IMR-90 (cell line): ENCODE data around the gene PLXNC1. TPM values are rescaled to one million over a fixed set of nuclear protein-coding genes. Genes with fewer than 3 reads are reported as not detected.

Experiments
- ATAC-seq: fragments of 200-7000 bp; cut with Tn5 transposase; 2 replicates; pipeline ENCODE4 v1.9.1; 2020; ENCODE audit warnings: low read depth, mild to moderate bottlenecking, moderate library complexity
- BruUV-seq: library from RNA; stranded (reverse); fragments of 400-500 nt; replicated peaks from 2 replicates; lab custom pipeline; 2021; lab: Mats Ljungman, UMichigan
- CTCF ChIA-PET: fragments of 300-600 bp; formaldehyde crosslinking; extraction: SDS; loops from one replicate; lab custom pipeline; 2021; ENCODE audit warnings: antibody characterized with exemption; lab: Yijun Ruan, JAX
- POLR2A ChIA-PET: fragments of 300-600 bp; sonication (Branson Sonifier 250); formaldehyde crosslinking; loops from one replicate; lab custom pipeline; 2022; ENCODE audit warnings: antibody characterized with exemption; ENCODE audit not compliant: unreplicated experiment; lab: Charles Lee
- DNase-seq: peaks from one replicate; pipeline ENCODE4 v3.0.0; 2013
- H2AFZ ChIP-seq: replicated peaks from 2 replicates; pipeline ENCODE3; 2013; ENCODE audit warnings: low read length, mild to moderate bottlenecking; ENCODE audit not compliant: poor library complexity
- H2AK5ac ChIP-seq: 2 replicates; pipeline ENCODE4 v1.6.1; 2013; ENCODE audit warnings: low read depth, low read length, inconsistent platforms
- H2AK9ac ChIP-seq: replicated peaks from 2 replicates; pipeline ENCODE3; 2013; ENCODE audit warnings: mild to moderate bottlenecking, low read depth, low read length, moderate library complexity; ENCODE audit not compliant: poor library complexity
- H2BK120ac ChIP-seq: 2 replicates; pipeline ENCODE4 v1.6.1; 2013; ENCODE audit warnings: low read depth, low read length, inconsistent platforms
- H2BK15ac ChIP-seq: 3 replicates; pipeline ENCODE4 v1.6.1; 2013; ENCODE audit warnings: low read depth, low read length, inconsistent platforms
- H2BK20ac ChIP-seq: 2 replicates; pipeline ENCODE4 v1.6.1; 2013; ENCODE audit warnings: low read depth, mild to moderate bottlenecking, inconsistent platforms, low read length, moderate library complexity
- H2BK5ac ChIP-seq: 2 replicates; pipeline ENCODE4 v1.6.1; 2013; ENCODE audit warnings: mild to moderate bottlenecking, low read depth, low read length, inconsistent platforms; ENCODE audit not compliant: poor library complexity, severe bottlenecking
- H3K14ac ChIP-seq: replicated peaks from 2 replicates; pipeline ENCODE4 v1.6.1; 2013; ENCODE audit warnings: low read depth, low read length, inconsistent platforms
- H3K18ac ChIP-seq: 2 replicates; pipeline ENCODE4 v1.6.1; 2013; ENCODE audit warnings: low read depth, low read length, control low read depth
- H3K23ac ChIP-seq: 2 replicates; pipeline ENCODE4 v1.6.1; 2013; ENCODE audit warnings: low read depth, low read length, inconsistent platforms
- H3K27ac ChIP-seq: 2 replicates; pipeline ENCODE4 v1.5.1; 2013; ENCODE audit warnings: mild to moderate bottlenecking, control low read depth, low read length; ENCODE audit not compliant: insufficient read depth
- H3K27me3 ChIP-seq: 2 replicates; pipeline ENCODE4 v1.6.1; 2013; ENCODE audit warnings: low read length; ENCODE audit not compliant: control insufficient read depth, insufficient read depth
- H3K36me3 ChIP-seq: 2 replicates; pipeline ENCODE4 v1.6.1; 2013; ENCODE audit warnings: low read length, mixed read lengths; ENCODE audit not compliant: control insufficient read depth, insufficient read depth
- H3K4ac ChIP-seq: 2 replicates; pipeline ENCODE4 v1.6.1; 2013; ENCODE audit warnings: low read depth, low read length, inconsistent platforms
- H3K4me1 ChIP-seq: 2 replicates; pipeline ENCODE4 v1.6.1; 2013; ENCODE audit warnings: low read length, mixed read lengths; ENCODE audit not compliant: control insufficient read depth, insufficient read depth
- H3K4me2 ChIP-seq: 2 replicates; pipeline ENCODE4 v1.6.1; 2013; ENCODE audit warnings: low read depth, mild to moderate bottlenecking, control low read depth, low read length, moderate library complexity
- H3K4me3 ChIP-seq: 2 replicates; pipeline ENCODE4 v1.5.1; 2013; ENCODE audit warnings: low read depth, mild to moderate bottlenecking, control low read depth, low read length, moderate library complexity; ENCODE audit not compliant: insufficient read depth
- H3K56ac ChIP-seq: 2 replicates; pipeline ENCODE4 v1.6.1; 2013; ENCODE audit warnings: low read length, inconsistent platforms; ENCODE audit not compliant: insufficient read depth; ENCODE audit errors: extremely low read depth
- H3K79me1 ChIP-seq, 2 experiments: 2 replicates each; pipeline ENCODE4 v1.6.1; 2013; ENCODE audit warnings: low read length in 2 of 2, inconsistent platforms in 1 of 2, low read depth in 1 of 2
- H3K9ac ChIP-seq: 2 replicates; pipeline ENCODE4 v1.6.1; 2013; ENCODE audit warnings: low read depth, low read length, control low read depth
- H3K9me1 ChIP-seq: 2 replicates; pipeline ENCODE4 v1.6.1; 2013; ENCODE audit warnings: low read length, inconsistent platforms; ENCODE audit not compliant: insufficient read depth
- H3K9me3 ChIP-seq: 2 replicates; pipeline ENCODE4 v1.6.1; 2013; ENCODE audit warnings: low read length; ENCODE audit not compliant: control insufficient read depth, insufficient read depth
- H4K20me1 ChIP-seq: 2 replicates; pipeline ENCODE4 v1.6.1; 2013; ENCODE audit warnings: low read length, inconsistent platforms; ENCODE audit not compliant: insufficient read depth
- H4K5ac ChIP-seq: 2 replicates; pipeline ENCODE4 v1.6.1; 2013; ENCODE audit warnings: mild to moderate bottlenecking, low read depth, low read length, control low read depth
- H4K8ac ChIP-seq, 2 experiments: 2 replicates each; pipeline ENCODE4 v1.6.1; 2013; ENCODE audit warnings: low read depth in 2 of 2, low read length in 2 of 2, control low read depth in 1 of 2, inconsistent platforms in 1 of 2
- H4K91ac ChIP-seq: 2 replicates; pipeline ENCODE4 v1.6.1; 2013; ENCODE audit warnings: low read depth, low read length, inconsistent platforms; ENCODE audit not compliant: insufficient read depth
- BHLHE40 ChIP-seq: fragments of 150-350 bp; IDR thresholded peaks from 2 replicates; pipeline ENCODE4 v1.6.1; 2016; ENCODE audit warnings: mild to moderate bottlenecking, low read depth, low read length
- CEBPB ChIP-seq: IDR thresholded peaks from 2 replicates; pipeline ENCODE4 v1.6.1; 2012; ENCODE audit warnings: low read depth, low read length, improper control_type of control experiment
- ELK1 ChIP-seq: fragments of 150-350 bp; IDR thresholded peaks from 2 replicates; pipeline ENCODE4 v1.6.1; 2016; ENCODE audit warnings: low read depth, mild to moderate bottlenecking, low read length, moderate library complexity, borderline replicate concordance
- FOS ChIP-seq: fragments of 150-350 bp; IDR thresholded peaks from 2 replicates; pipeline ENCODE4 v1.6.1; 2016; ENCODE audit warnings: low read depth, low read length
- MAZ ChIP-seq: IDR thresholded peaks from 2 replicates; pipeline ENCODE4 v1.6.1; 2012; ENCODE audit warnings: low read depth, mild to moderate bottlenecking, low read length, improper control_type of control experiment, moderate library complexity, borderline replicate concordance
- MXI1 ChIP-seq: IDR thresholded peaks from 2 replicates; pipeline ENCODE4 v1.6.1; 2012; ENCODE audit warnings: low read depth, mild to moderate bottlenecking, low read length, moderate library complexity, borderline replicate concordance
- NFE2L2 ChIP-seq: fragments of 150-350 bp; IDR thresholded peaks from 2 replicates; pipeline ENCODE4 v1.6.1; 2016; ENCODE audit warnings: low read depth, mild to moderate bottlenecking, low read length
- POLR2A ChIP-seq: IDR thresholded peaks from 2 replicates; pipeline ENCODE4 v1.6.1; 2012; ENCODE audit warnings: mild to moderate bottlenecking, low read depth, low read length
- RAD21 ChIP-seq: IDR thresholded peaks from 2 replicates; pipeline ENCODE4 v1.6.1; 2012; ENCODE audit warnings: low read length, improper control_type of control experiment
- RCOR1 ChIP-seq: IDR thresholded peaks from 2 replicates; pipeline ENCODE4 v1.6.1; 2012; ENCODE audit warnings: mild to moderate bottlenecking, low read length, improper control_type of control experiment; ENCODE audit not compliant: insufficient replicate concordance
- RFX5 ChIP-seq: IDR thresholded peaks from 2 replicates; pipeline ENCODE4 v1.8.0; 2012; ENCODE audit warnings: low read depth, mild to moderate bottlenecking, low read length, moderate library complexity
- SMC3 ChIP-seq: fragments of 150-350 bp; IDR thresholded peaks from 2 replicates; pipeline ENCODE4 v1.6.1; 2016; ENCODE audit warnings: low read depth, mild to moderate bottlenecking, antibody characterized with exemption, low read length, moderate library complexity
- WGBS, 2 experiments: methylation state at CpG; one replicate each; pipeline versions ENCODE4 v1.1.5 to v1.1.7; 2013; ENCODE audit warnings: missing lambda C conversion rate in 2 of 2; ENCODE audit not compliant: insufficient read length in 1 of 2; ENCODE audit errors: extremely low coverage in 2 of 2; 5-methylcytosine and 5-hydroxymethylcytosine counted together
- dilution Hi-C: fragments of 300-500 bp; cut with HindIII; formaldehyde crosslinking; loops from one replicate; pipeline ENCODE4 v1.14.3; 2018; ENCODE audit warnings: low sequenced_read_pairs; ENCODE audit not compliant: unreplicated experiment
- in situ Hi-C: fragments of 300-500 bp; cut with MboI; formaldehyde crosslinking; loops from 3 replicates; pipeline ENCODE4 v1.14.3; 2019; ENCODE audit warnings: low sequenced_read_pairs, inconsistent platforms, mixed read lengths
- intact Hi-C: fragments of 100-400 bp; cut with micrococcal nuclease; formaldehyde crosslinking; loops from 2 replicates; pipeline ENCODE4 v1.10.0; 2022
- polyA plus RNA-seq, 3 experiments: library from polyadenylated mRNA; depleted of rRNA; stranded (reverse); fragments of >200 nt; gene quantifications; 2 replicates each; pipeline ENCODE4 v1.2.3, GENCODE V29; 2012; ENCODE audit warnings: low replicate concordance in 1 of 3
- total RNA-seq: library from RNA; depleted of rRNA; stranded (reverse); fragments of >200 nt; gene quantifications from 2 replicates; pipeline ENCODE4 v1.2.3, GENCODE V29; 2012
- TF ChIP-seq, protein P1 (sequence below): fragments of 150-350 bp; IDR thresholded peaks from 2 replicates; pipeline ENCODE4 v1.6.1; 2017; ENCODE audit warnings: mild to moderate bottlenecking, antibody characterized with exemption, low read length, low read depth
- TF ChIP-seq, protein P2 (sequence below): conservative IDR thresholded peaks from 2 replicates; pipeline ENCODE4 v1.5.1; 2012; ENCODE audit warnings: mild to moderate bottlenecking, low read depth, low read length, improper control_type of control experiment

The PLXNC1 gene
- total and polyA plus RNA-seq, 2 of the 4 experiments (the other 2 are of a cell fraction), result 1.0 to 1.6 TPM

DNA sequence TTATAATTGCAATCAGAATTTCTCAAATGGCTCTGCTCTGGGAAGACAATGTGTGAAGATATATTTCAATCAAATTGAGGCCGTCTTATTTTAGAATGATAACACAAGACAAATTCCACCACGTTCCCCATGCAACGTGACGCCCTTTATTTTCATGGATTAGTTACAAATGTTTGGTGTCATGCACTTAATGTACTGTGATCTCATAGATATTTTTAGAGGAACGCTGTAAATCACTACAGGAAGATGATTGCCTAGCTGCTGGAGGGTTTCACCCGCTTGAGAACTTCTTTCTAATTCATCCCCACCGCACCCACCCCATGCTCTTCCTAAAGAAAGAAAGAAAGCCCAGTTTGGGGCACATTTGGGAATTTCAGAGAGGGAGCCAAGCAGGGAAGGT lies 117.2 kb downstream of the PLXNC1 start:
- no peaks in the 10 kb centered on the region for H4K20me1 ChIP-seq
- TF ChIP-seq CEBPB (no peak), RCOR1 (no peak), MAZ (no peak), FOS (no peak), MXI1 (no peak), RFX5 (no peak), NFE2L2 (no peak), BHLHE40 (no peak), RAD21 (no peak), SMC3 (no peak), POLR2A (no peak), ELK1 (no peak)
- TF ChIP-seq, protein P1, sequence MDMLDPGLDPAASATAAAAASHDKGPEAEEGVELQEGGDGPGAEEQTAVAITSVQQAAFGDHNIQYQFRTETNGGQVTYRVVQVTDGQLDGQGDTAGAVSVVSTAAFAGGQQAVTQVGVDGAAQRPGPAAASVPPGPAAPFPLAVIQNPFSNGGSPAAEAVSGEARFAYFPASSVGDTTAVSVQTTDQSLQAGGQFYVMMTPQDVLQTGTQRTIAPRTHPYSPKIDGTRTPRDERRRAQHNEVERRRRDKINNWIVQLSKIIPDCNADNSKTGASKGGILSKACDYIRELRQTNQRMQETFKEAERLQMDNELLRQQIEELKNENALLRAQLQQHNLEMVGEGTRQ, result no peak
- TF ChIP-seq, protein P2, sequence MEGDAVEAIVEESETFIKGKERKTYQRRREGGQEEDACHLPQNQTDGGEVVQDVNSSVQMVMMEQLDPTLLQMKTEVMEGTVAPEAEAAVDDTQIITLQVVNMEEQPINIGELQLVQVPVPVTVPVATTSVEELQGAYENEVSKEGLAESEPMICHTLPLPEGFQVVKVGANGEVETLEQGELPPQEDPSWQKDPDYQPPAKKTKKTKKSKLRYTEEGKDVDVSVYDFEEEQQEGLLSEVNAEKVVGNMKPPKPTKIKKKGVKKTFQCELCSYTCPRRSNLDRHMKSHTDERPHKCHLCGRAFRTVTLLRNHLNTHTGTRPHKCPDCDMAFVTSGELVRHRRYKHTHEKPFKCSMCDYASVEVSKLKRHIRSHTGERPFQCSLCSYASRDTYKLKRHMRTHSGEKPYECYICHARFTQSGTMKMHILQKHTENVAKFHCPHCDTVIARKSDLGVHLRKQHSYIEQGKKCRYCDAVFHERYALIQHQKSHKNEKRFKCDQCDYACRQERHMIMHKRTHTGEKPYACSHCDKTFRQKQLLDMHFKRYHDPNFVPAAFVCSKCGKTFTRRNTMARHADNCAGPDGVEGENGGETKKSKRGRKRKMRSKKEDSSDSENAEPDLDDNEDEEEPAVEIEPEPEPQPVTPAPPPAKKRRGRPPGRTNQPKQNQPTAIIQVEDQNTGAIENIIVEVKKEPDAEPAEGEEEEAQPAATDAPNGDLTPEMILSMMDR, result no peak
- H3K4me3 ChIP-seq, result no peak overlapping the region
- WGBS, 2 experiments, result no CpG with 5 or more reads among the region's 7 CpGs
- CTCF ChIA-PET, result no interaction called here
- no peak overlapping the region for H3K9ac ChIP-seq
- peaks cover 5% of the 10 kb centered on the region for H3K9me1 ChIP-seq
- no peak overlapping the region for H3K27ac ChIP-seq
- H3K27me3 ChIP-seq, result no peaks in the 10 kb centered on the region
- no peaks in the 10 kb centered on the region for H3K36me3 ChIP-seq
- no peak overlapping the region for H2BK120ac ChIP-seq
- H2BK20ac ChIP-seq, result no peak overlapping the region
- H3K56ac ChIP-seq, result no peak overlapping the region
- ATAC-seq (no peak), DNase-seq (no peak)
- no peak overlapping the region for H2AK9ac ChIP-seq
- H3K4me2 ChIP-seq, result no peak overlapping the region
- no peak overlapping the region for H2AFZ ChIP-seq
- in situ Hi-C loops, result no loop called here
- H2BK5ac ChIP-seq, result no peak overlapping the region
- BruUV-seq, result no TSS peak
- no peaks in the 10 kb centered on the region for H3K79me1 ChIP-seq
- no peak overlapping the region for H3K23ac ChIP-seq
- H3K14ac ChIP-seq, result no peak overlapping the region
- H3K9me3 ChIP-seq, result no peaks in the 10 kb centered on the region
- no peak overlapping the region for H4K91ac ChIP-seq
- H3K4ac ChIP-seq, result no peak overlapping the region
- H2AK5ac ChIP-seq, result no peak overlapping the region
- H2BK15ac ChIP-seq, result no peak overlapping the region
- H3K18ac ChIP-seq, result no peak overlapping the region
- H3K4me1 ChIP-seq, result peaks cover 12% of the 10 kb centered on the region
- intact Hi-C loops, result loop anchor here (5.0 kb wide), 2 partner anchors 93 to 162 kb away; no protein-coding TSS in a partner anchor
- no peak overlapping the region for H4K5ac ChIP-seq
- dilution Hi-C loops, result no loop called here
- POLR2A ChIA-PET, result no interaction called here
- no peak overlapping the region for H4K8ac ChIP-seq
